Measurements from ENCODE around the gene PTPRK.
"Not testable (repeated sequence)": the region's sequence is repeated elsewhere in the genome, so short reads cannot be mapped to it uniquely, and the experiment has no call there.

The PTPRK gene

GRCh38 chr6:127949251-127949650 lies 571.1 kb downstream of the PTPRK start:
- DNase-seq: no peak
- TF ChIP-seq POLR2A (IDR thresholded peaks at IDR 0.05; ENCODE audit: low read length): no peak
- no peak for TF ChIP-seq GATA1 (IDR thresholded peaks at IDR 0.05; ENCODE audit: low read depth, low read length)

GRCh38 chr6:127946388-127946787 lies 574.0 kb downstream of the PTPRK start:
- TF ChIP-seq GATA1 (IDR thresholded peaks at IDR 0.05; ENCODE audit: low read depth, low read length): no peak
- TF ChIP-seq POLR2A (IDR thresholded peaks at IDR 0.05; ENCODE audit: low read length): no peak
- DNase-seq: no peak

GRCh38 chr6:127945434-127946097 lies 574.8 kb downstream of the PTPRK start:
- no peak for DNase-seq
- no peak for TF ChIP-seq GATA1 (IDR thresholded peaks at IDR 0.05; ENCODE audit: low read depth, low read length)
- no peak for TF ChIP-seq POLR2A (IDR thresholded peaks at IDR 0.05; ENCODE audit: low read length)

GRCh38 chr6:127941228-127941627 lies 579.2 kb downstream of the PTPRK start:
- TF ChIP-seq POLR2A (IDR thresholded peaks at IDR 0.05; ENCODE audit: low read length): no peak
- TF ChIP-seq GATA1 (IDR thresholded peaks at IDR 0.05; ENCODE audit: low read depth, low read length): no peak
- no peak for DNase-seq

GRCh38 chr6:127939442-127940066 lies 580.8 kb downstream of the PTPRK start:
- DNase-seq: peak; percentile 5 to 48
- TF ChIP-seq GATA1 (IDR thresholded peaks at IDR 0.05; ENCODE audit: low read depth, low read length): no peak
- TF ChIP-seq POLR2A (IDR thresholded peaks at IDR 0.05; ENCODE audit: low read length): no peak

GRCh38 chr6:127938701-127939100 lies 581.7 kb downstream of the PTPRK start:
- no peak for TF ChIP-seq POLR2A (IDR thresholded peaks at IDR 0.05; ENCODE audit: low read length)
- no peak for TF ChIP-seq GATA1 (IDR thresholded peaks at IDR 0.05; ENCODE audit: low read depth, low read length)
- DNase-seq: peak; percentile 38 to 64

- DNase-seq: peak in 1 of 2 experiments; percentile 19
- TF ChIP-seq POLR2A (IDR thresholded peaks at IDR 0.05; ENCODE audit: low read length) (no peak), GATA1 (IDR thresholded peaks at IDR 0.05; ENCODE audit: low read depth, low read length) (no peak)
These were observed 582.7 kb downstream of the PTPRK start for GRCh38 chr6:127937747-127938146.

GRCh38 chr6:127937102-127937501 lies 583.3 kb downstream of the PTPRK start:
- no peak for DNase-seq
- TF ChIP-seq POLR2A (IDR thresholded peaks at IDR 0.05; ENCODE audit: low read length): no peak
- no peak for TF ChIP-seq GATA1 (IDR thresholded peaks at IDR 0.05; ENCODE audit: low read depth, low read length)

- no peak for TF ChIP-seq POLR2A (IDR thresholded peaks at IDR 0.05; ENCODE audit: low read length)
- DNase-seq: no peak
These were observed 585.4 kb downstream of the PTPRK start for GRCh38 chr6:127934956-127935355.

- no peak for DNase-seq
- no peak for TF ChIP-seq GATA1 (IDR thresholded peaks at IDR 0.05; ENCODE audit: low read depth, low read length)
- TF ChIP-seq POLR2A (IDR thresholded peaks at IDR 0.05; ENCODE audit: low read length): no peak
These were observed 586.3 kb downstream of the PTPRK start for GRCh38 chr6:127933852-127934840.

- no peak for DNase-seq
- TF ChIP-seq GATA1 (IDR thresholded peaks at IDR 0.05; ENCODE audit: low read depth, low read length): no peak
- TF ChIP-seq POLR2A (IDR thresholded peaks at IDR 0.05; ENCODE audit: low read length): no peak
These were observed 587.3 kb downstream of the PTPRK start for GRCh38 chr6:127933137-127933536.

- TF ChIP-seq POLR2A (IDR thresholded peaks at IDR 0.05; ENCODE audit: low read length): no peak
- TF ChIP-seq GATA1 (IDR thresholded peaks at IDR 0.05; ENCODE audit: low read depth, low read length): no peak
These were observed 587.7 kb downstream of the PTPRK start for GRCh38 chr6:127932708-127933107.

GRCh38 chr6:127926441-127926840 lies 594.0 kb downstream of the PTPRK start:
- not testable (repeated sequence) for DNase-seq

More at GRCh38 chr6:127932708-127933107, 587.7 kb downstream of the PTPRK start:
- no peak for DNase-seq

- no peak for TF ChIP-seq POLR2A (IDR thresholded peaks at IDR 0.05; ENCODE audit: low read length)
- no peak for TF ChIP-seq GATA1 (IDR thresholded peaks at IDR 0.05; ENCODE audit: low read depth, low read length)
- DNase-seq: no peak
These were observed 596.0 kb downstream of the PTPRK start for GRCh38 chr6:127924440-127924839.

Measured in erythroblast (primary cell).